ENCODE results near the gene PTPRCAP.

DNA sequence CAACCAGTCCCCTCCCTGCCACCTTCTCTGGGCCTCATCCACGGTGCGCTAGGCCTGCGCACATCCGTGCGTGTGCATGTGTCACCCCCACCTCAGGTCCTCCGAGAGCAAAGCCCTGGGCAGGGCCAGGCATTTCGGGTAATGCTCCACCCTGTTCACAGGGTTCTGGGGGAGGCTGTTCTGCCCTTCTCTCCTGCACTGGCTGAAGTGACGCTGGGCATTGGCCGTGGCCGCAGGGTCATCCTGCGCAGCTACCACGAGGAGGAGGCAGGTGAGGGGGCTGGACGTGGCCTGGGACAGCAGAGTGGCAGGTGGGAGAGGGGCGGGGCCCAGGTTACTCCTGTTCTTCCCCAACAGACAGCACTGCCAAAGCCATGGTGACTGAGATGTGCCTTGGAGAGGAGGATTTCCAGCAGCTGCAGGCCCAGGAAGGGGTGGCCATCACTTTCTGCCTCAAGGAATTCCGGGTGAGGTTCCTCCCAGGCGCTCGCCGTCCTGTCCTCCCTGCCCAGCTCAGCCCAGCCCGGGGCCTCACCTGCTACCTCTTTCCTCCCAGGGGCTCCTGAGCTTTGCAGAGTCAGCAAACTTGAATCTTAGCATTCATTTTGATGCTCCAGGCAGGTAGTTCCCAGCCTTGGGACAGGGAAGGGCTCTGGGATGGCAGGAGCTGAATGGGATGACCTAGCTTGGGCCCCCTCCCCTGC lies 41.8 kb downstream of the PTPRCAP start:
- no peak for TF ChIP-seq EZH2phosphoT487 (IDR thresholded peaks at IDR 0.05; ENCODE audit: insufficient read depth, low read depth)
- TF ChIP-seq EZH2 (IDR thresholded peaks at IDR 0.05; ENCODE audit: insufficient read depth, poor library complexity, severe bottlenecking), result no peak

All from GM23248 (cell line).